Common myeloid progenitor, CD34-positive (primary cell): Measurements from ENCODE around the gene MUS81.
A peak's percentile ranks its signal among the peaks of the same experiment; 100 is the strongest.
"Not testable (repeated sequence)": the region's sequence is repeated elsewhere in the genome, so short reads cannot be mapped to it uniquely, and the experiment has no call there.

Experiments used
- CTCF ChIA-PET: fragments of 350-600 bp; sonication (Branson Sonifier 250); formaldehyde crosslinking; loops from one replicate; lab custom pipeline; 2021; ENCODE audit warnings: antibody characterized with exemption; lab: Charles Lee
- POLR2A ChIA-PET: fragments of 350-600 bp; sonication (Branson Sonifier 250); formaldehyde crosslinking; loops from one replicate; lab custom pipeline; 2021; ENCODE audit warnings: antibody characterized with exemption; lab: Charles Lee
- DNase-seq, 3 donors: peaks; one replicate each; pipeline versions ENCODE4 v3.0.0 to v3.0.0-alpha.2; 2013
- H3K27ac ChIP-seq, 2 experiments: 1 replicate in 1 of 2; 2 replicates in 1 of 2; pipeline ENCODE4 v1.7.0; 2013; ENCODE audit warnings: inconsistent platforms in 2 of 2, low read length in 2 of 2, mild to moderate bottlenecking in 2 of 2, low read depth in 1 of 2, moderate library complexity in 1 of 2; ENCODE audit not compliant: severe bottlenecking in 2 of 2, insufficient read depth in 1 of 2, poor library complexity in 1 of 2
- H3K27me3 ChIP-seq, 5 experiments: replicated peaks in 2 of 5; 1 replicate in 3 of 5; 2 replicates in 2 of 5; pipeline versions ENCODE4 v1.6.1 to v1.7.0; 2013; ENCODE audit warnings: low read length in 4 of 5, mild to moderate bottlenecking in 2 of 5, moderate library complexity in 2 of 5, inconsistent platforms in 1 of 5; ENCODE audit not compliant: insufficient read depth in 5 of 5, control insufficient read depth in 4 of 5
- H3K36me3 ChIP-seq, 4 experiments: 1 replicate in 2 of 4; 2 replicates in 2 of 4; pipeline versions ENCODE4 v1.6.1 to v1.7.0; 2013; ENCODE audit warnings: low read length in 3 of 4, control low read depth in 1 of 4, mild to moderate bottlenecking in 1 of 4; ENCODE audit not compliant: control insufficient read depth in 4 of 4, insufficient read depth in 4 of 4
- H3K4me1 ChIP-seq, 4 experiments: 1 replicate in 3 of 4; 2 replicates in 1 of 4; pipeline versions ENCODE4 v1.6.1 to v1.7.1; 2013; ENCODE audit warnings: low read length in 3 of 4, mild to moderate bottlenecking in 3 of 4, control low read depth in 1 of 4, inconsistent platforms in 1 of 4, moderate library complexity in 1 of 4; ENCODE audit not compliant: control insufficient read depth in 4 of 4, insufficient read depth in 4 of 4; ENCODE audit errors: control extremely low read depth in 1 of 4
- H3K4me3 ChIP-seq, 7 experiments: 1 replicate in 4 of 7; 2 replicates in 3 of 7; pipeline versions ENCODE4 v1.5.1 to v1.7.0; 2013; ENCODE audit warnings: mild to moderate bottlenecking in 7 of 7, low read length in 6 of 7, moderate library complexity in 6 of 7, inconsistent platforms in 2 of 7, low read depth in 2 of 7, control low read depth in 1 of 7; ENCODE audit not compliant: insufficient read depth in 4 of 7, control insufficient read depth in 1 of 7; ENCODE audit errors: extremely low read depth in 1 of 7
- H3K9me3 ChIP-seq, 5 experiments: 1 replicate in 4 of 5; 2 replicates in 1 of 5; pipeline versions ENCODE4 v1.6.1 to v1.7.1; 2013; ENCODE audit warnings: low read length in 4 of 5, mild to moderate bottlenecking in 2 of 5, inconsistent platforms in 1 of 5, low read depth in 1 of 5, moderate library complexity in 1 of 5; ENCODE audit not compliant: control insufficient read depth in 4 of 5, insufficient read depth in 2 of 5; ENCODE audit errors: control extremely low read depth in 1 of 5
- WGBS: methylation state at CpG from one replicate; pipeline ENCODE4 v1.1.5; 2013; ENCODE audit not compliant: insufficient coverage; 5-methylcytosine and 5-hydroxymethylcytosine counted together

Gene MUS81

DNA sequence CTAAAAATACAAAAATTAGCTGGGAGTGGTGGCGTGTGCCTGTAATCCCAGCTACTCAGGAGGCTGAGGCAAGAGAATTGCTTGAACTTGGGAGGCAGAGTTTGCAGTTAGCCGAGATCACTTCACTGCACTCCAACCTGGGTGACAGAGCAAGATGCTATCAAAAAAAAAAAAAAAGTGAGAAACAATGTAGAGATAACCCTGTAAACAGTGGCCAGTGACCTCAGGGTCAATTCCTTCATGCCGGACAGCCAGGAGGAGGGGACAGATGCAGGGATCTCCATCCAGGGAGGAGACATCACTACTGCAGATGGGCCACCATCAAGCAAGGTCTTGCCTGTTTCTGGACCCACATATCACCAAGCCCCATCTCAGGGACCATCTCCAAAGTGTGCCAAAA lies 12.5 kb upstream of the MUS81 start:
- Histone ChIP-seq H3K9me3 (peaks cover 0 to 7% (median 0%) of the 10 kb centered on the region in 5 experiments), H3K27me3 (no peaks in the 10 kb centered on the region), H3K36me3 (peaks cover 8 to 22% (median 18%) of the 10 kb centered on the region in 4 experiments), H3K4me1 (no peaks in the 10 kb centered on the region), H3K4me3 (no peak overlapping the region), H3K27ac (no peak overlapping the region)
- DNase-seq: no peak
- ChIA-PET CTCF (interaction anchor here (1.0 to 2.1 kb wide), 7 partner anchors 8 to 34 kb away, joined by 3 to 8 read pairs (median 3); partner anchors contain the start of genes CFL1 and MUS81), POLR2A (no interaction called here)
- WGBS: 94% methylated on average over 2 of the region's 3 CpGs

DNA sequence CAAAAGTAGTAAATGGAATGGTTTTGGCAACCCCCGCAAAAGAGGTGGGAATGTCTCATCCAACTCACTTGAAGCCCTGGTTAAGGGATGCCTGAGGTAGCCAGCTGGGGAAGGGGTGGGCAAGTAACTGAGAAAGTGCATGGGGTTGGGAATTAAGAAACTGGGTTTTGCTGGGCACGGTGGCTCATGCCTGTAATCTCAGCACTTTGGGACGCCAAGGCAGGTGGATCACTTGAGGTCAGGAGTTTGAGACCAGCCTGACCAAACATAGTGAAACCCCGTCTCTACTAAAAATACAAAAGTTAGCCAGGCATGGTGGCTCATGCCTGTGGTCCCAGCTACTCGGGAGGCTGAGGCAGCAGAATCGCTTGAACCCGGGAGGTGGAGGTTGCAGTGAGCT lies 11.5 kb upstream of the MUS81 start:
- POLR2A ChIA-PET: interaction anchor here (0.6 to 0.8 kb wide), 2 partner anchors 22 to 275 kb away, joined by 3 read pairs; no protein-coding TSS in a partner anchor

DNA sequence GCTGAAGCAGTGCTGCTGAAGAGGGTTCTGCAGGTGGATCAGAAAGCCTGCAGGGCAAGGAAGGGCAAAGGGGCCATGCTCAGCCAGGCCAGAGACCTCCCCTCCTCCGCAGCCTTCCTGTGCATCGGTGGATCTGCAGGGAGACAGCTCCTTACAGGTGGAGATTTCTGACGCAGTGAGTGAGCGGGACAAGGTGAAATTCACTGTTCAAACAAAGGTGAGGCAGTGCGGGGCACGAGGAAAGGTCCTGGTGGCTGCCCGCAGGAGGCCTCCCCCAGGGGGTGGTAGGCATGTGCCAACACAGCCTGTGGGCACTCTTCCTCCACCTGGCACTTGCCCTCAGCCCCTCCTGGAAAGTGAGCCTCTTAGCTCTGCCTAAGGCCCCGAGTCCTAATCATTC lies 10.9 kb upstream of the MUS81 start:
- Histone ChIP-seq H3K9me3 (peaks cover 0 to 7% (median 0%) of the 10 kb centered on the region in 5 experiments), H3K4me3 (no peak overlapping the region), H3K27ac (no peak overlapping the region), H3K27me3 (no peaks in the 10 kb centered on the region), H3K4me1 (no peaks in the 10 kb centered on the region), H3K36me3 (peaks cover 12 to 38% (median 32%) of the 10 kb centered on the region in 4 experiments)
- CTCF ChIA-PET: interaction anchor here (1.0 to 1.4 kb wide), 4 partner anchors 9 to 69 kb away, joined by 3 read pairs; partner anchors contain the start of gene CFL1
- WGBS: 90% methylated on average over 7 of the region's 8 CpGs
- POLR2A ChIA-PET: interaction anchor here (1.3 kb wide), 1 partner anchor 138 kb away, joined by 3 read pairs; no protein-coding TSS in a partner anchor
- no peak for DNase-seq

More for the DNA sequence above, 11.5 kb upstream of the MUS81 start:
- H3K36me3 ChIP-seq: peaks cover 12 to 31% (median 25%) of the 10 kb centered on the region in 4 experiments
- H3K4me3 ChIP-seq, H3K9me3 ChIP-seq, H3K4me1 ChIP-seq, H3K27ac ChIP-seq, DNase-seq, H3K27me3 ChIP-seq: not testable (repeated sequence)
- CTCF ChIA-PET: interaction anchor here (0.8 to 1.4 kb wide), 5 partner anchors 9 to 69 kb away, joined by 3 read pairs; no protein-coding TSS in a partner anchor
- WGBS: 77% methylated on average over 7 of the region's 7 CpGs

DNA sequence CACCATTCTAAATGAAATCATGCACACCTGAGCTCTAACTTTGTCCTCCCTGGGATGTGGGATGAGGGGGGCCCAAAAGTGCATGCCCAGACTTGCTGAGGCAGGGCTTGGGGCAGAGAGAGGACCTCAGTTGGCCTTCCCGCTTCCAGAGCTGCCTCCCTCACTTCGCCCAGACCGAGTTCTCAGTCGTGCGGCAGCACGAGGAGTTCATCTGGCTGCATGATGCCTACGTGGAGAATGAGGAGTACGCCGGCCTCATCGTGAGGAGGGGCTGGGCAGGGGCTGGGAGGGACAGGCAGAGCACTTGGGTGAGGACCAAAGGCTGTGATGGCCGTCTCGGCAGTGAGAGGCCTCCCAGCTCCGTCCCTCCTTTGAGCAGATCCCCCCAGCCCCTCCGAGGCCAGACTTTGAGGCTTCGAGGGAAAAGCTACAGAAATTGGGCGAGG lies 10.4 kb upstream of the MUS81 start:
- H3K27me3 ChIP-seq: no peaks in the 10 kb centered on the region
- H3K4me3 ChIP-seq: no peak overlapping the region
- H3K9me3 ChIP-seq: peaks cover 0 to 7% (median 0%) of the 10 kb centered on the region in 5 experiments
- no peaks in the 10 kb centered on the region for H3K4me1 ChIP-seq
- ChIA-PET CTCF (interaction anchor here (0.9 to 4.9 kb wide), 5 partner anchors 8 to 70 kb away, joined by 3 to 20 read pairs (median 3); partner anchors contain the start of gene CFL1), POLR2A (interaction anchor here (1.3 kb wide), 1 partner anchor 138 kb away, joined by 3 read pairs; no protein-coding TSS in a partner anchor)
- no peak overlapping the region for H3K27ac ChIP-seq
- H3K36me3 ChIP-seq: peaks cover 12 to 42% (median 36%) of the 10 kb centered on the region in 4 experiments
- DNase-seq: no peak
- WGBS: 87% methylated on average over 13 of the region's 16 CpGs

DNA sequence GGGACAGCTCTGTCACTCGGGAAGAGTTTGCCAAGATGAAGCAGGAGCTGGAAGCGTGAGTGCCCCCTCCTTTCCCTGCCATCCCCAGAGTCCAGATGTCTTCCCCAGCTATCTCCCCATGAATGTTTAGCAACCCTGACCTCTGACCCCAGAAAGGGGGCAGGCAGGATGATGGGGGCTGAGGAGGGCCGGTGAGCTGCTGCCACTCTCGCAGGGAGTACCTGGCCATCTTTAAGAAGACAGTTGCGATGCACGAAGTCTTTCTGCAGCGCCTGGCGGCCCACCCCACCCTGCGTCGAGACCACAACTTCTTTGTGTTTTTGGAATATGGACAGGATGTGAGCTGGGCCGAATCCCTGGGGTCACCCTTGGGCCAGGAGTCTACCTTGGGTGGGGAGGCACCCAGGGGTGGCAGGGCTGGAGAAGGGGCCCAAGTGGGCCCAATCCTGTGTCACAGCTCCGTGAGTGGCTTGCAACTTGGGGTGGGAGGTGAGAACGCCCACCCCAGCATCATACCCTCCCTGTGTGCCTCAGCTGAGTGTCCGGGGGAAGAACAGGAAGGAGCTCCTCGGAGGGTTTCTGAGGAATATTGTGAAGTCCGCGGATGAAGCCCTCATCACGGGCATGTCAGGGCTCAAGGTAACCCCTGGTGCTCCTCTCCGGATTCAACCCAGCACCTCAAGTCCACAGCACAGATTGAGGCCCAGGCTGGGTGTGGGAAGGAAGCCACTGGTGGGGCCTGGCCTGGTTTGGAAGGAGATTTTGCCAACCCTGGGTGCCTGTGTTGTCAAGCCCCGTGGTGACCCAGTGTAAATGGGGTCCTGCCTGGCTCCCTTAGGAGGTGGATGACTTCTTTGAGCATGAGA lies 9.8 kb upstream of the MUS81 start:
- Histone ChIP-seq H3K36me3 (peaks cover 12 to 49% (median 41%) of the 10 kb centered on the region in 4 experiments), H3K9me3 (peaks cover 0 to 7% (median 0%) of the 10 kb centered on the region in 5 experiments), H3K27me3 (no peaks in the 10 kb centered on the region), H3K4me3 (no peak overlapping the region), H3K27ac (no peak overlapping the region), H3K4me1 (peaks cover 0 to 2% (median 1%) of the 10 kb centered on the region in 4 experiments)
- POLR2A ChIA-PET: interaction anchor here (1.3 to 2.1 kb wide), 2 partner anchors 17 to 139 kb away, joined by 3 to 6 read pairs; partner anchors contain the start of gene SNX32
- DNase-seq: no peak
- WGBS: 90% methylated on average over 19 of the region's 20 CpGs
- CTCF ChIA-PET: interaction anchor here (0.9 to 4.9 kb wide), 8 partner anchors 8 to 34 kb away, joined by 3 to 20 read pairs (median 4); partner anchors contain the start of genes CFL1, MUS81 and SNX32

DNA sequence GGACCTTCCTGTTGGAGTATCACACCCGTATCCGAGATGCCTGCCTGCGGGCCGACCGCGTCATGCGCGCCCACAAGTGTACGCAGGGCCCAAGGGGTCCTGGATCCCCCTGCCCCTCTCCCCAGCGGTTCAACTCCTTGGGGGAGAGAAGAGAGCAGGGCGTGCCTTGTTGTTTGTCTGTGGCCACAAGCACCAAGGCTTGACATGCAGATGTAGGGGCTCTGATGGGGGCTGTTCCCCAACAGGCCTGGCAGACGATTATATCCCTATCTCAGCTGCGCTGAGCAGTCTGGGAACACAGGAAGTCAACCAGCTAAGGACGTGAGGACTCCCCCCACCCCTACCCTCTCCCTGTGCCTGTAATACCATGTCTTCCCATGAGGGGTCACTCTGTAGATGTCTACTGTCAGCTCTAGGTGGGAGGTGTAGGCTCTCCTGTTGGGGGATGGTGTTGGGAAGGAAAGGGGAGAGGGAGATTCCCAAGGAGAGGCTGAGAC lies 9.1 kb upstream of the MUS81 start:
- Histone ChIP-seq H3K4me1 (peaks cover 0 to 9% (median 8%) of the 10 kb centered on the region in 4 experiments), H3K27me3 (no peaks in the 10 kb centered on the region), H3K9me3 (peaks cover 0 to 7% (median 0%) of the 10 kb centered on the region in 5 experiments), H3K36me3 (peaks cover 12 to 56% (median 45%) of the 10 kb centered on the region in 4 experiments), H3K27ac (no peak overlapping the region), H3K4me3 (no peak overlapping the region)
- 97% methylated on average over 13 of the region's 14 CpGs for WGBS
- POLR2A ChIA-PET: interaction anchor here (0.6 to 2.1 kb wide), 2 partner anchors 18 to 212 kb away, joined by 3 to 6 read pairs; partner anchors contain the start of gene SNX32
- CTCF ChIA-PET: interaction anchor here (0.9 to 4.9 kb wide), 14 partner anchors 9 to 145 kb away, joined by 3 to 20 read pairs (median 4); partner anchors contain the start of genes FIBP, MUS81 and SNX32
- DNase-seq: peak in 1 of 3 donors; percentile 34
